Measurements from ENCODE around the gene LIN28B. TPM values are rescaled to one million over a fixed set of nuclear protein-coding genes. Genes with fewer than 3 reads are reported as not detected.
"Not testable (repeated sequence)": the region's sequence is repeated elsewhere in the genome, so short reads cannot be mapped to it uniquely, and the experiment has no call there.

LIN28B gene
- under 0.01 TPM in 1 of 2 replicates, not detected in the other for total RNA-seq

GRCh38 chr6:104956731-104957294, at the start of gene LIN28B:
Gene LIN28B (plus strand): TSS chr6:104957107. CDS start chr6:104957251, 144 bp downstream.
- no peak for DNase-seq (ENCODE audit: low read depth in 2 of 2)

- DNase-seq (ENCODE audit: low read depth in 2 of 2): no peak
Measured at GRCh38 chr6:104908031-104908887, 48.6 kb upstream of the LIN28B start.

DNA sequence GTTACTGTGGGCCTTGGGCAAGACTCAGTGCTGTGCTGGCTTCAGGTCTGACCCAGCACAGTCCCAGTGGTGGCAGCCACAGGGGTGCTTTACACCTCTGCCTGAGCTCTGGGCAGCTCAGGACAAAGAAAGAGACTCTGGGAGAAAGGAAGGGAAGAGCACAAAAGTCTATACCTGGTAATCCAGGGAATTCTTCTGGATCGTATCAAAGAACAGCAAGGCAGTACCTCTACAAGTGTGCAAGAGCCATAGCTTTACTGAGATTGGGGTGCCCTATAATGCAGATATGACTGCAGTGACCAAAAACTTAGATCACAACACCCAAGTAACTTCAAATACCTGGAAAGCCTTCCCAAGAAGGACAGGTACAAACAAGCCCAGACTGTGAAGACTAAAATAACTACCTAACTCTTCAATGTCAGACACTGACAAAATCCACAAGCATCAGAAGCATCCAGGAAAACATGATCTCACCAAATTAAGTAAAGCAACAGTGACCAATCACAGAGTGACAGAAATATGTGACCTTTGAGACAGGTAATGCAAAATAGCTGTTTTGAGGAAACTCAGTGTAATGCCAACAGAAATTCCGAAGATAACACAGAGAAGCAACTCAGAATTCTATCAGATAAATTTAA, 47.9 kb upstream of the LIN28B start:
- no peak for DNase-seq (ENCODE audit: low read depth in 2 of 2)

DNA sequence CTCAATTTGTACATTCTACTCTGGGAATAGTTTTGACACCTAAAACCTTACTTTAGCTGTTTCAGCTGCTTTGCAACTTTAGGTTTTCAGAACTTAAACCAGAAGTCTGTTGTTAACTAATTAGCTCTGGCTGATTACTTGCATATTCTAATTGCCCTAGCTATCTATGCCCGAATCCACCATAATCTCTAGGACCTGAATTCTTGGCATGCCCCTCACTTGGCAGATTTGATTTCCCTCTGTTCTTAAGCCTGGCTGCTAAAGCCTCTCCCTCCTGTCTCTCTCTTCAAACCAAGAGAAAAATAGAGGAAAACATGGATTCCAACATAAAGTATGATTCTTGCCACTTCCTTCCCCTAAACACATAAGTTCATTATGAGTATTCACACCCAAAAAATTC, 35.0 kb upstream of the LIN28B start:
- no peak for DNase-seq (ENCODE audit: low read depth in 2 of 2)

GRCh38 chr6:104928141-104928540, 28.8 kb upstream of the LIN28B start:
- no peak for DNase-seq (ENCODE audit: low read depth in 2 of 2)

DNA sequence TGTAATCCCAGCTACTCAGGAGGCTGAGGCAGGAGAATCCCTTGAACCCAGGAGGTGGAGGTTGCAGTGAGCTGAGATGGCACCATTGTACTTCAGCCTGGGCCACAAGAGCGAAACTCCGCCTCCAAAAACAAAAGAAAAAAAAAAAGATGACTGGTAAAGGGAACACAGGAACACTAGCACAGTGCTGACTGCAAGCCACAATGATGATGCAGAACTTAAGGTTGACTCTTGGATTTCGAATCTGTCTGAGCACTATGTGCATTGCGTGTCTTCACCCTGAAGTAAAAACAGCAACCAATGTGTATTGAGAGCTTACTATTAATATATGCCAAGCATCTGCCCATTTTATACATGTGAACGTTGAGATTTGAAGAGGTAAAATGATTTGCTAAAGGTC, 27.6 kb upstream of the LIN28B start:
- DNase-seq (ENCODE audit: low read depth in 2 of 2): no peak

GRCh38 chr6:104930939-104931338, 26.0 kb upstream of the LIN28B start:
- no peak for DNase-seq (ENCODE audit: low read depth in 2 of 2)

DNA sequence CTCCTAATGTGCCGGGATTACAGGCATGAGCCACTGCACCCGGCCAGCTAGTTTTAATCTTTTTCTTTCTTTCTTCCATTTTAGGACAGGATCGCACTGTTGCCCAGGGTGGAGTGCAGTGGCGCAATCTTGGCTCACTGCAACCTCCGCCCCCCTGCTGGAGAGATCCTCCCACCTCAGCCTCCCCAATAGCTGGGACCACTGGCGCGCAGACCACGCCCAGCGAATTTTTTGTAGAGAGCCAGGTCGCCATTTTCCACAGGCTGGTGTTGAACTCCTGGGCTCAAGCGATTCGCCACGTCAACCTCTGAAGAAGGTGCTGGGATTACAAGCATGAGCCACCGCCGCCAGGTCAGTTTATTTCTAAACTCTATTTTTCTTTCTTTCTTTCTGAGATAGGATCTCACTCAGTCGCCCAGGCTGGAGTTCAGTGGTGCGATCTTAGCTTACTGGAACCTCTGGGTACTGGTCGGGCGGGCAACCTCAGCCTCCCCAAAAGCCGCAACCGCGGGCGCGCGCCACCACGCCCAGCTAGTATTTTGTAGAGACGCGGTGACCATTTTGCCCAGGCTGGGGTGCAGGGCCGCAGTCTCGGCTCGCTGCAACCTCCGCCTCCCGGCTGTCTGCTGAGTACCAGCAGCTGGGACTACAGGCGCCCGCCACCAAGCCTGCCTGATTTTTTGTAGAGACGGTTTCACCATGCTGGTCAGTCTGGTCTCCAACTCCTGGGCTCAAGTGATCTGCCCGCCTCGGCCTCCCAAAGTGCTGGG, 20.0 kb upstream of the LIN28B start:
- no peak for DNase-seq (ENCODE audit: low read depth in 2 of 2)

GRCh38 chr6:104940238-104940892, 16.5 kb upstream of the LIN28B start:
- peak in 1 of 2 donors; percentile 5 for DNase-seq (ENCODE audit: low read depth in 2 of 2)

DNA sequence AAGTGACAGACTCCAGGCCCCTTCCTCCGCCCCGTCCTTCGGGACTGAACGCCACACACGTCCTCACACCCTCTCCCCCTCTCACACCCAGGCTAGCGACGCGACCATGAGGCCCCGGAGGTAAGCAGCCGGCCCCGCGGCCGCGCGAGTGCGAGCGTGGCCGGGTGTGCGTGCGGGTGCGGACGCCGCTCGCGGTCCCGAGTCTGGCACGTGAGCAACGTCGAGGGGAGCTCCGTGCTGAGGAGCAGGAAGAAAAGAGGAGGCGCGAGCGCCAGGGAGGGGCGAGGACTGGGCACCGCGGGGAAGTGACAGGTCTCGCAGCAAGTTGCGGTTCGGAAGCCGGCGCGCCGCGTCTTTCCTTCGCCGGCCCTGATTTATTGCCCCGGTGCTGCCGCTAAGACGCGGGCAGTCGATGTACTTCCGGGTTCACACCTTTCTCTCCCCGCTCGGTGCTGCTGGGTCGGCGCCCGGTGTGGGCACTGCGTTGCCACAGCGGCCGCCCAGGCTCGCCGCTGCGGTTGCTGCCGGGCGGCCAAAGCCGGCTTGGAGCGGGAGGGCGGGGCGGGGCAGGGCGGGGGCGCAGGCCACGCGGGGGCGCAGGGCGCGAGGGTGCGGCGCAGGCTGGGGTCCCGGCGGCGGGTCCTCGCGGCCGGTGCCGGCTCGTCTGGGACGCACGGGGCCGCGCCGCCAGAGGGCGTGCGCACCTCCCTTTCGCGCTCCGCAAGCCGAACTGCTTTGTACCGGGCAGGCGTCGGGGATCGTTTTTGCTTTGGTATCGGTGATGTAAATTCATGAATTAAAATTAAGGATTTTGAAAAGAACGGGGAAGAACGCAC, 15.8 kb upstream of the LIN28B start:
- peak; percentile 3 to 45 for DNase-seq (ENCODE audit: low read depth in 2 of 2)

DNA sequence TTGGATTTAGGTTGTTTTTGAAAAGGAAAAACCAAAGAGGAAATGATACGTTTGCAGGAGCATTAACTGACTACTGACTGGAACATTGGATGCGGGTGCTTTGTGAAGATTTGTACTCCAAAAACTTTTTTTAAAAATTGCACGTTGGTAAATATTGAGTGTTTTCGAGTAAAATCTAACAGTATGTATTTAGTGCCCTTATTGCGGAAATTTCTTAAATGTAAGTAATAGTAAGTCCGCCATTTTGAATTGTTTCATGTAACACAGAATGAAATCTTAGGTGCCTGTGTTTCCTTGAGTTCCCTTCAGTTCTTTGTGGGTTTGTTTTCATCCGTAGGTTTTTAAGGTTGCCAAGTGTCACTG, 15.2 kb upstream of the LIN28B start:
- no peak for DNase-seq (ENCODE audit: low read depth in 2 of 2)

- peak in 1 of 2 donors; percentile 36 for DNase-seq (ENCODE audit: low read depth in 2 of 2)
Measured at GRCh38 chr6:104943781-104944180, 13.1 kb upstream of the LIN28B start.

DNA sequence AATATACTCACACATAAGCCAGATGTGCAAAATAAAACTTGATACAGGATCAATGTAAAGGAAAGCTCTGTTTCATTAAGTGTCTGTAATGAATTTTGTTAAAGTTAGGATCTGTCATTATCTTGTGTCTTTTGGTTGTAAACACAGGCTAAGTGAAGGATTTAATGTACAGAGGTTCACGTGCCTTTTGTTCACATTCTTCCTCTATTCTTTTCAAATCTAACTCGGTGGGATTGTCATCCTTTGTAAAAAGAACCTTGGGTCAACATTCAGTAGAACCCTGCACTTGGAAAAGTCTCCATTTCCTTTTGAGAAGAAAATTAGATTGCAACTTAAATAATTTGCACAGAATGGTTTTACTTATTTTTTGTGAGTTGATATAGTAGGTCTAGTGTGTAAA, 7.7 kb upstream of the LIN28B start:
- DNase-seq (ENCODE audit: low read depth in 2 of 2): no peak

DNA sequence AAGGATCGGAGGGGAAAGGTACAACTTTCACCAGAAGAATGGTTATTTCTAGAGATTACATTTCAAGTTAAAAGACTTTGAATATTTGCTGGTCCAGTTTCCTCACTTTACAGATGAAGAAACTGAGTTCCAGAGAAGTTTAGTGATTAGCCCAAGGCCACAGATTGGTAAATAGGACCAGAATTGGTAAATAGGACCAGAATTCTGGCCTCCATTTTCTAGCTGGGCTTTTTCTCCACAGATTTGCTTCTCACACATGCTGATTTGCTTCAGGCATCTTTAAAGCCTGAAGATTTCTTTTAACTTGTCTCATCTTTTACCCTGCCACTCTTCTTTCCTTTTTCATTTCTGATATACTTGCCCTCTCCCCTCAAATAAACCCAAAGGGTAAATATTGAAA, 5.2 kb upstream of the LIN28B start:
- no peak for DNase-seq (ENCODE audit: low read depth in 2 of 2)

- no peak for DNase-seq (ENCODE audit: low read depth in 2 of 2)
Measured at GRCh38 chr6:104952911-104953399, 4.0 kb upstream of the LIN28B start.

GRCh38 chr6:104953400-104954189, 3.3 kb upstream of the LIN28B start:
- DNase-seq (ENCODE audit: low read depth in 2 of 2): not testable (repeated sequence)

DNA sequence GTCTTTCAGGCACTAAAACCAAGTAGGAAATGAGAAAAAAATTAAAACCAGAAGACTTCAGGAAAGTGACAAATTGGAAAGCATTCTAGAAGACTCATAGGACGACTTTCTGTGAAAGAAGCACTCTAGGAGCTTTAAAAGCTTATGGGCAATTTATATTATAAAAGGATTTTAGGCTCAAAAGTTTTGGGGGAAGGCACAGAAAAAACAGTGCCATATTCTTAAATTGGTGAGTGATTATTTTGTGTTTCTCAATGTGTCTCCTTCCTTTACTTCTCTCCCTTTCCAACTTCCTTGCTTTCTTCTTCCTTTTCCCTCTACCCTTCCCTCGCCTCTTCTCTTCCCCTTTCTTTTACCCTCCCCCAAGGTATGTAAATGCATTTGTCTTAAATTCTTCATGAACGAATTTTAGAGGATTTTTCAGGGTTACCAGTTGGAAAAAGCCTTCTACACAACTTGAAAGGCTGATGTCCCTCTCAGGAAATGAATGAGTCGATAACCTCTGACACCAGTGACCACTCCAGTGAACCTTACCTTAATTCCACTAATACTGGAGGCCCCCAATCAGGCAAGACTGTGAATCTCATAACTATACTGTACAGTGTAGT, 2.6 kb upstream of the LIN28B start:
- DNase-seq (ENCODE audit: low read depth in 2 of 2): no peak

DNA sequence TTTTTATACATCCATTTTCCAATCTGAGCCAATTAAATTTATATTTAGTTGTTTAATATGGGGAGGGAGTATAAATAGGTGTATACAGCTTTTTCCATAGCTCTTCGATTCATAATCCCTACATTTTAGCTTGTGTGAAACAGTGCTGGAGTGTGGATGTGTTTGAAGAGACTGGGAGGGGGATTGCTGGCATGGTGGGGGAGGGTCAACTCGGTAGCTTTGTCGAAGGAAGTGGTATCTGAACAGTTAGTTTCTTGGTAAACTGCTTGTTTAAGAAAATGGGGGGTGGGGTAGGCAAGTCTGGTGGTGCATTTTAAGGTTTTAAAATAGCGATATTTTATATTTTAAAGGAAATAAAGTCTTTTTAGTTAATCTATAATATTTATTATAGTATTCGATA, 1.4 kb upstream of the LIN28B start:
- DNase-seq (ENCODE audit: low read depth in 2 of 2): no peak

Data from dermis microvascular lymphatic vessel endothelial cell (primary cell).